Fibroblast of lung (primary cell): ENCODE measurements around the gene ERBB2. TPM values are rescaled to one million over a fixed set of nuclear protein-coding genes. Genes with fewer than 3 reads are reported as not detected.

Experiments used
- DNase-seq, 2 donors: peaks; one replicate each; pipeline versions ENCODE4 v3.0.0 to v3.0.0-alpha.2; 2010; ENCODE audit warnings: low read depth in 2 of 2
- H2AFZ ChIP-seq: 2 replicates; pipeline ENCODE4 v1.5.1; 2012; ENCODE audit warnings: low read length, control low read depth, inconsistent platforms
- H3K27ac ChIP-seq: 2 replicates; pipeline ENCODE4 v1.5.1; 2011; ENCODE audit warnings: low read length, control low read depth; ENCODE audit not compliant: insufficient read depth
- H3K27me3 ChIP-seq: 2 replicates; pipeline ENCODE4 v1.5.1; 2011; ENCODE audit warnings: mild to moderate bottlenecking, low read length; ENCODE audit not compliant: control insufficient read depth, insufficient read depth
- H3K36me3 ChIP-seq: 2 replicates; pipeline ENCODE4 v1.5.1; 2011; ENCODE audit warnings: low read length; ENCODE audit not compliant: control insufficient read depth, insufficient read depth
- H3K4me1 ChIP-seq: 2 replicates; pipeline ENCODE4 v1.5.1; 2011; ENCODE audit warnings: low read length; ENCODE audit not compliant: control insufficient read depth, insufficient read depth; ENCODE audit errors: extremely low read depth
- H3K4me2 ChIP-seq: 2 replicates; pipeline ENCODE4 v1.5.1; 2011; ENCODE audit warnings: low read length, control low read depth; ENCODE audit not compliant: insufficient read depth; ENCODE audit errors: extremely low read depth
- H3K4me3 ChIP-seq, 4 experiments: fragments of 200-600 bp in 1 of 4; sonication (generic) in 1 of 4; replicated peaks in 1 of 4; 2 replicates each; pipeline ENCODE4 v1.5.1; 2011 to 2016; ENCODE audit warnings: low read length in 4 of 4, low read depth in 3 of 4, mild to moderate bottlenecking in 3 of 4, control low read depth in 2 of 4, inconsistent platforms in 1 of 4, mixed read lengths in 1 of 4; ENCODE audit not compliant: insufficient read depth in 1 of 4; ENCODE audit errors: control extremely low read depth in 1 of 4
- H3K79me2 ChIP-seq: 2 replicates; pipeline ENCODE4 v1.5.1; 2012; ENCODE audit warnings: mild to moderate bottlenecking, low read length, inconsistent platforms; ENCODE audit not compliant: control insufficient read depth, insufficient read depth
- H3K9ac ChIP-seq: 2 replicates; pipeline ENCODE4 v1.5.1; 2011; ENCODE audit warnings: mild to moderate bottlenecking, low read length, control low read depth; ENCODE audit not compliant: insufficient read depth
- H3K9me3 ChIP-seq: 2 replicates; pipeline ENCODE4 v1.5.1; 2012; ENCODE audit warnings: low read depth, low read length; ENCODE audit not compliant: control insufficient read depth, insufficient read depth
- H4K20me1 ChIP-seq: 2 replicates; pipeline ENCODE4 v1.5.1; 2011; ENCODE audit warnings: low read length; ENCODE audit not compliant: control insufficient read depth, insufficient read depth; ENCODE audit errors: extremely low read depth
- EZH2 ChIP-seq: IDR thresholded peaks from 2 replicates; pipeline ENCODE4 v1.5.1; 2012; ENCODE audit warnings: low read length, control low read depth, mild to moderate bottlenecking; ENCODE audit errors: missing control alignments
- polyA plus RNA-seq, 2 donors: library from polyadenylated mRNA; depleted of rRNA in 1 of 2; stranded (reverse) in 1 of 2; unstranded in 1 of 2; fragments of >200 nt; gene quantifications; 2 replicates each; pipeline ENCODE4 v1.2.1, GENCODE V29; 2011 to 2012; ENCODE audit warnings: missing spikeins in 1 of 2
- total RNA-seq: library from RNA; depleted of rRNA; stranded (reverse); fragments of >200 nt; gene quantifications from 2 replicates; pipeline ENCODE4 v1.2.1, GENCODE V29; 2014
- TF ChIP-seq, protein P1 (sequence below), 2 donors: IDR thresholded peaks in 1 of 2; conservative IDR thresholded peaks in 1 of 2; 1 replicate in 1 of 2; 2 replicates in 1 of 2; pipeline ENCODE4 v1.5.1; 2011 to 2012; ENCODE audit warnings: low read length in 2 of 2, control low read depth in 1 of 2, inconsistent platforms in 1 of 2, low read depth in 1 of 2, mild to moderate bottlenecking in 1 of 2

Gene ERBB2
- total and polyA plus RNA-seq, 2 donors (not counting 1 experiment from before 2014, with no cell fraction given) = 24.7 to 33.9 TPM

DNA sequence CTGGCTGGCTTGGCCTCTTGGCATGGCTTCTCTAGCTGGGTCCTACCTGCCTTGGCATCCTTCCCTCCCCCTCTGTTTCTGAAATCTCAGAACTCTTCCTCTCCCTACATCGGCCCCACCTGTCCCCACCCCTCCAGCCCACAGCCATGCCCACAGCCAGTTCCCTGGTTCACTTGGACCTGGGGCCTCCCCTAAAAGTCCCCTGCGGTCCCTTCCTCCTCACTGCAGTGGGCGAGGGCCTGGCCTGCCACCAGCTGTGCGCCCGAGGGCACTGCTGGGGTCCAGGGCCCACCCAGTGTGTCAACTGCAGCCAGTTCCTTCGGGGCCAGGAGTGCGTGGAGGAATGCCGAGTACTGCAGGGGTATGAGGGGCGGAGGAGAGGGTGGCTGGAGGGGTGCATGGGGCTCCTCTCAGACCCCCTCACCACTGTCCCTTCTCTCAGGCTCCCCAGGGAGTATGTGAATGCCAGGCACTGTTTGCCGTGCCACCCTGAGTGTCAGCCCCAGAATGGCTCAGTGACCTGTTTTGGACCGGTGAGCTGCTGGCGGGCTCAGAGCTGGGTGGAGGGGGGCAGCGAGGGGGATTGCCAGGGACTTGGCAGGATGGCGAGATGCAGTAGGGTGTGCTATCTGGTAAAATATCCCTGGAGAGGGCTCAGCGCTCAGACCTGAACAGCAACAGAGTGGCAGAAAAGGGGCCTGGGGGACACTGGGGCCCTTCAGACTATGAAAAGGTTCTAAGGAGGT lies 16.4 kb downstream of the ERBB2 start:
- Histone ChIP-seq H3K79me2 (no peaks in the 10 kb centered on the region), H4K20me1 (no peaks in the 10 kb centered on the region), H3K36me3 (peaks cover 13% of the 10 kb centered on the region), H2AFZ (no peak overlapping the region), H3K4me3 (no peak overlapping the region), H3K4me1 (no peaks in the 10 kb centered on the region), H3K4me2 (no peak overlapping the region), H3K27ac (no peak overlapping the region), H3K9ac (no peak overlapping the region), H3K27me3 (no peaks in the 10 kb centered on the region), H3K9me3 (no peaks in the 10 kb centered on the region)
- TF ChIP-seq, protein P1, sequence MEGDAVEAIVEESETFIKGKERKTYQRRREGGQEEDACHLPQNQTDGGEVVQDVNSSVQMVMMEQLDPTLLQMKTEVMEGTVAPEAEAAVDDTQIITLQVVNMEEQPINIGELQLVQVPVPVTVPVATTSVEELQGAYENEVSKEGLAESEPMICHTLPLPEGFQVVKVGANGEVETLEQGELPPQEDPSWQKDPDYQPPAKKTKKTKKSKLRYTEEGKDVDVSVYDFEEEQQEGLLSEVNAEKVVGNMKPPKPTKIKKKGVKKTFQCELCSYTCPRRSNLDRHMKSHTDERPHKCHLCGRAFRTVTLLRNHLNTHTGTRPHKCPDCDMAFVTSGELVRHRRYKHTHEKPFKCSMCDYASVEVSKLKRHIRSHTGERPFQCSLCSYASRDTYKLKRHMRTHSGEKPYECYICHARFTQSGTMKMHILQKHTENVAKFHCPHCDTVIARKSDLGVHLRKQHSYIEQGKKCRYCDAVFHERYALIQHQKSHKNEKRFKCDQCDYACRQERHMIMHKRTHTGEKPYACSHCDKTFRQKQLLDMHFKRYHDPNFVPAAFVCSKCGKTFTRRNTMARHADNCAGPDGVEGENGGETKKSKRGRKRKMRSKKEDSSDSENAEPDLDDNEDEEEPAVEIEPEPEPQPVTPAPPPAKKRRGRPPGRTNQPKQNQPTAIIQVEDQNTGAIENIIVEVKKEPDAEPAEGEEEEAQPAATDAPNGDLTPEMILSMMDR (conservative IDR thresholded peaks at IDR 0.05 in 1 of 2, IDR thresholded peaks at IDR 0.05 in 1 of 2; ENCODE audit: low read depth in 1 of 2, low read length in 2 of 2) = no peak
- no peak for TF ChIP-seq EZH2
- no peak for DNase-seq

DNA sequence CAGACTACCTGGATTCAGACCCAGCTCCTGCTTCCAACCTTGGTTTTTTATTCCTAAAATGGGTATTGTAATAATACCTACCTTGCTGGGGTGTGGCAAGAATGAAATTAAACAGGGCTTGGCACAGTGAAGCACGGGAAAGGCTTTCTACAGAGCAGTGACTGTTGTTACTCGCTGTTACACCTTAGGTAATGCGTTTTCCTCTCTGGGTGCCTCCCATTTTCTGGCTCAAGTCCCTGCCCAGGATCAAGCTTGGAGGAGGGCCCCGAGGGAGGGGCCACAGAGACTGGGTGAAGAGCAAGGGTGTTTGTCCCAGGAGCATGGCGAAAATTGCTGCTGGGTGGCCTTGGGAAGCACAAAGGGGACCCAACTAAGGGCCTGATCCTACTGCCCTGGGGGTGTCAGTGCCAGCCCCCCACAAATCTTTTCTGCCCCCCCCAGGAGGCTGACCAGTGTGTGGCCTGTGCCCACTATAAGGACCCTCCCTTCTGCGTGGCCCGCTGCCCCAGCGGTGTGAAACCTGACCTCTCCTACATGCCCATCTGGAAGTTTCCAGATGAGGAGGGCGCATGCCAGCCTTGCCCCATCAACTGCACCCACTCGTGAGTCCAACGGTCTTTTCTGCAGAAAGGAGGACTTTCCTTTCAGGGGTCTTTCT lies 17.1 kb downstream of the ERBB2 start:
- no peak overlapping the region for H3K27ac ChIP-seq
- H3K9ac ChIP-seq = no peak overlapping the region
- H3K4me3 ChIP-seq = no peak overlapping the region
- no peaks in the 10 kb centered on the region for H4K20me1 ChIP-seq
- peaks cover 8% of the 10 kb centered on the region for H3K36me3 ChIP-seq
- H3K27me3 ChIP-seq = no peaks in the 10 kb centered on the region
- no peaks in the 10 kb centered on the region for H3K4me1 ChIP-seq
- DNase-seq = no peak
- no peaks in the 10 kb centered on the region for H3K79me2 ChIP-seq
- H2AFZ ChIP-seq = no peak overlapping the region
- no peak overlapping the region for H3K4me2 ChIP-seq
- no peaks in the 10 kb centered on the region for H3K9me3 ChIP-seq
- TF ChIP-seq EZH2 = no peak
- TF ChIP-seq, protein P1 (conservative IDR thresholded peaks at IDR 0.05 in 1 of 2, IDR thresholded peaks at IDR 0.05 in 1 of 2; ENCODE audit: low read depth in 1 of 2, low read length in 2 of 2) = no peak

DNA sequence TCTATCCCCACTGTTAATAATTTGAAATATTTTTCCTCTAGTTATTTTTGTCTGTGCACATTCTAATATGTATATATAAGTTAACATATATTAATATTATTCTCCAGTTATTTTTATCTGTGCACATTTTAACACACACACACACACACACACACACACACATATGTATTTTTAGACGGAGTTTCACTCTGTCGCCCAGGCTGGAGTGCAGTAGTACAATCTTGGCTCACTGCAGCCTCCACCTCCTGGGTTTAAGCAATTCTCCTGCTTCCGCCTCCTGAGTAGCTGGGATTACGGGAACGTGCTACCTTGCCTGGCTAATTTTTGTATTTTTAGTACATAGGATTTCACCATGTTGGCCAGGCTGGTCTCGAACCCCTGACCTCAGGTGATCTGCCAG lies 17.8 kb downstream of the ERBB2 start:
- no peak overlapping the region for H3K9ac ChIP-seq
- no peaks in the 10 kb centered on the region for H4K20me1 ChIP-seq
- no peaks in the 10 kb centered on the region for H3K9me3 ChIP-seq
- no peak overlapping the region for H2AFZ ChIP-seq
- H3K79me2 ChIP-seq = no peaks in the 10 kb centered on the region
- TF ChIP-seq, protein P1 (conservative IDR thresholded peaks at IDR 0.05 in 1 of 2, IDR thresholded peaks at IDR 0.05 in 1 of 2; ENCODE audit: low read depth in 1 of 2, low read length in 2 of 2) = no peak
- no peak for TF ChIP-seq EZH2
- H3K27ac ChIP-seq = no peak overlapping the region
- H3K4me2 ChIP-seq = no peak overlapping the region
- no peaks in the 10 kb centered on the region for H3K4me1 ChIP-seq
- H3K36me3 ChIP-seq = peaks cover 8% of the 10 kb centered on the region
- no peak for DNase-seq
- no peaks in the 10 kb centered on the region for H3K27me3 ChIP-seq
- no peak overlapping the region for H3K4me3 ChIP-seq
